OCI-LY3 (cell line): Measurements from ENCODE around the gene PPP1R12B.
"Not testable (repeated sequence)": the region's sequence is repeated elsewhere in the genome, so short reads cannot be mapped to it uniquely, and the experiment has no call there.

ENCODE experiments used
- H2AFZ ChIP-seq: fragments of 200-600, 300-600 bp; shearing (Covaris generic); 2 replicates; pipeline ENCODE4 v1.6.0; 2014; ENCODE audit warnings: antibody characterized with exemption, low read depth, low read length
- H3K27ac ChIP-seq: fragments of 200-600, 300-600 bp; sonication (generic); 2 replicates; pipeline ENCODE4 v1.5.1; 2014; ENCODE audit warnings: mild to moderate bottlenecking, low read length, moderate library complexity, mixed read lengths
- H3K27me3 ChIP-seq: fragments of 200-600, 300-600 bp; sonication (generic); 2 replicates; pipeline ENCODE4 v1.6.1; 2014; ENCODE audit warnings: low read depth, low read length, mixed read lengths
- H3K36me3 ChIP-seq: fragments of 200-600, 300-600 bp; sonication (generic); replicated peaks from 2 replicates; pipeline ENCODE3; 2014; ENCODE audit warnings: low read depth, low read length, mixed read lengths
- H3K4me1 ChIP-seq: fragments of 300-600, 200-600 bp; sonication (generic); 2 replicates; pipeline ENCODE4 v1.6.1; 2014; ENCODE audit warnings: low read length, mixed read lengths
- H3K4me2 ChIP-seq: fragments of 200-600, 300-600 bp; sonication (generic); 2 replicates; pipeline ENCODE4 v1.6.1; 2014; ENCODE audit warnings: low read length, mixed read lengths
- H3K4me3 ChIP-seq: fragments of 300-600, 200-600 bp; sonication (generic); 2 replicates; pipeline ENCODE4 v1.5.1; 2014; ENCODE audit warnings: antibody characterized with exemption, mild to moderate bottlenecking, low read length, moderate library complexity
- H3K79me2 ChIP-seq: fragments of 300-600, 200-600 bp; shearing (Covaris generic); 2 replicates; pipeline ENCODE4 v1.6.1; 2014; ENCODE audit warnings: mild to moderate bottlenecking, low read length, mixed read lengths
- H3K9ac ChIP-seq: fragments of 300-600, 200-600 bp; shearing (Covaris generic); 2 replicates; pipeline ENCODE4 v1.6.0; 2014; ENCODE audit warnings: mild to moderate bottlenecking, low read length, moderate library complexity
- H3K9me3 ChIP-seq: fragments of 200-600, 300-600 bp; shearing (Covaris generic); 2 replicates; pipeline ENCODE4 v1.6.1; 2014; ENCODE audit warnings: low read length, mixed read lengths; ENCODE audit not compliant: insufficient read depth
- H4K20me1 ChIP-seq: fragments of 200-600, 300-600 bp; sonication (generic); 2 replicates; pipeline ENCODE4 v1.6.1; 2016; ENCODE audit warnings: low read length, mixed read lengths; ENCODE audit not compliant: insufficient read depth
- EZH2phosphoT487 ChIP-seq: fragments of 200-600 bp; shearing (Covaris generic); IDR thresholded peaks from 2 replicates; pipeline ENCODE4 v1.6.1; 2018; ENCODE audit warnings: antibody characterized with exemption, mixed run types, low read depth
- TF ChIP-seq, protein P1 (sequence below): fragments of 200-600, 300-600 bp; sonication (generic); IDR thresholded peaks from 2 replicates; pipeline ENCODE4 v1.5.1; 2014; ENCODE audit warnings: antibody characterized with exemption, low read length, low read depth

The PPP1R12B gene

DNA sequence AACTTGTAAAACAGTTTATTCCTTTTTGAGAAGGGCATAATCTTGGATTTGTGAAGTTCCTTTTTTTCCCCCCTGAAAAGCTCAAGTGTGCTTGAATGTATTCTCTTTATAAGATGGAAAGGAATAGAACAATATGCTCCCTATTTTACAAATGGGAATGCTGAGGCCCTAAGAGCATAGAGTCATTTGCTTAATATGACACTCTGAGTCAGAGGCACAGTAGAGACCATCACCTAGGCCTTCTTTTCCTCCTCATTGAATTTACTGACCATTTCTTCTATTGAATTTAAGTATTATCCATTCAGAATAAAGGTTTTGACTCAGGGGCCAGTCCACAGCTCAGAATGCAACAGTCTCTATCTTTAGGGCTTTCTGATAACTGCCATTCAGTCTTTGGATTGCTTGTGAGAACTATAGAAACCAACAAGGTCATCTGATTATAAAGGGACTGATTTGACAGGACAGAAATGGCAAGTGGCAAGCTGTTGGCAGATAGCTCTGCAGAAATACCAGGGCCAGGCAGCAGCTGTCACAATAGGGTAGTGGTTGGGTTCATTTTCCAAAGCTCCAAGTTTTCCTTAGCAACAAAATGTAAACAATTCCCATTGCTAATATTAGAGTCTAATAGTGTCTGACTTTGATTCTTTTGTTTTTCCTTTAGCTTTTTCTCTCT lies 111.1 kb downstream of the PPP1R12B start:
- H3K4me3 ChIP-seq, H3K27me3 ChIP-seq, H3K79me2 ChIP-seq, H4K20me1 ChIP-seq, H3K9ac ChIP-seq, H3K9me3 ChIP-seq, H3K4me1 ChIP-seq, H2AFZ ChIP-seq, H3K36me3 ChIP-seq, H3K27ac ChIP-seq, H3K4me2 ChIP-seq: not testable (repeated sequence)

DNA sequence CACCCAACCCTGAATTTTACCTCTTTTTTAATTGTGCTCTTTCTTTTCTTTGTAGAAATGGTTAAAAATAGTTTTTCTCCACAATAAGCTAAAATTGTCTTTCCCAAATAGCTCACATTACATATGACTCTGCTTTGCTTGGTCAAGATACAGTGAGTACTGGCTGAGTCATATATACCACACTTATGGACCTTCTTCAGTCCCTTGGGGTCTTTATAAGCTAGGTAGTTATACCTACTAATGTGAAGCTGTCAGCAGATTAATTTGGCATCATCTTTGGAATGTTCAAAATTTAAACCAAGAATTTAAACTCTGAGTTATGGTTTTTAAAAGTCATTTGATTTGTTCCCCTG lies 111.6 kb downstream of the PPP1R12B start:
- not testable (repeated sequence) for H3K27me3 ChIP-seq, H3K36me3 ChIP-seq, H2AFZ ChIP-seq, H3K4me3 ChIP-seq, H4K20me1 ChIP-seq, H3K79me2 ChIP-seq, H3K4me1 ChIP-seq, H3K4me2 ChIP-seq, H3K27ac ChIP-seq, H3K9ac ChIP-seq, H3K9me3 ChIP-seq

DNA sequence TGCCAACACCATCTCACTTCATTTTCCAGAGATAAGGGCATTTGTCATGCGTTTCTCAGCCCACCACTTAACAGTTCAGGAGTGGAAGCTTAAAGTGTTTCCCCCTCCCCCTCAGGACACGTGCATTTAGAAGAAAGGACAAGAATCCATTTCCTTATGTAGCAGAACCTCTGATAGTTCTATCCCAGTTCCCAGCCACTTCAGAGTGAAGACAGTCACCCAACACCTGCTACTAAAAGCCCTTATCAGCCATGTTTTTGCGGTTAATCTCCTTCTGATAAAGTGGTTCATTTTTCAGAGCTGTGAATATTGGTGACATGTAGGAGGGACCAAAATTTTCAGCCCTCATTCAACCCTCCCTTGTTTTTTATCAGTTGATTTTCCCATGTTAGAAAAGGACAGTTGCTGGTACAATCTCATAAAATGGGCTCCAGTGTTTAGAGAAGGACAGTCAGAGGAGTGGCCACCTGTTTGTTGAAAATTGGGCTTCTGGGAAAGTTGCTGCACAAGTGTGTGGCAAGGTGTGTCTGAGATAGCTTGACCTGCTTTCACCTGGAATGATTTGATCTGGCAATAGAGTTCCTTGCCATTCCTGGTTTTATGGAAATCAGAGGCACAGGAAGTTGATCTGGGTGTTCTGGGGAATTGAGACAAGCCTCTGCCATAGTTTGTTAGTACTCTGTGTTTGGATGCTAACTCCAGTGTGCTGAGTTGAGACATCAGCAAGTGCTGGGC lies 114.0 kb downstream of the PPP1R12B start:
- Histone ChIP-seq H2AFZ (no peak overlapping the region), H3K9ac (no peak overlapping the region), H3K27me3 (no peaks in the 10 kb centered on the region; the same call in 1 of the 2 replicates), H3K4me3 (no peak overlapping the region), H3K9me3 (no peaks in the 10 kb centered on the region), H3K27ac (no peak overlapping the region), H4K20me1 (peaks cover 4% of the 10 kb centered on the region; the same call in 1 of the 2 replicates), H3K4me2 (no peak overlapping the region), H3K79me2 (no peaks in the 10 kb centered on the region), H3K4me1 (no peaks in the 10 kb centered on the region), H3K36me3 (no peaks in the 10 kb centered on the region)
- TF ChIP-seq EZH2phosphoT487, result no peak
- TF ChIP-seq, protein P1, sequence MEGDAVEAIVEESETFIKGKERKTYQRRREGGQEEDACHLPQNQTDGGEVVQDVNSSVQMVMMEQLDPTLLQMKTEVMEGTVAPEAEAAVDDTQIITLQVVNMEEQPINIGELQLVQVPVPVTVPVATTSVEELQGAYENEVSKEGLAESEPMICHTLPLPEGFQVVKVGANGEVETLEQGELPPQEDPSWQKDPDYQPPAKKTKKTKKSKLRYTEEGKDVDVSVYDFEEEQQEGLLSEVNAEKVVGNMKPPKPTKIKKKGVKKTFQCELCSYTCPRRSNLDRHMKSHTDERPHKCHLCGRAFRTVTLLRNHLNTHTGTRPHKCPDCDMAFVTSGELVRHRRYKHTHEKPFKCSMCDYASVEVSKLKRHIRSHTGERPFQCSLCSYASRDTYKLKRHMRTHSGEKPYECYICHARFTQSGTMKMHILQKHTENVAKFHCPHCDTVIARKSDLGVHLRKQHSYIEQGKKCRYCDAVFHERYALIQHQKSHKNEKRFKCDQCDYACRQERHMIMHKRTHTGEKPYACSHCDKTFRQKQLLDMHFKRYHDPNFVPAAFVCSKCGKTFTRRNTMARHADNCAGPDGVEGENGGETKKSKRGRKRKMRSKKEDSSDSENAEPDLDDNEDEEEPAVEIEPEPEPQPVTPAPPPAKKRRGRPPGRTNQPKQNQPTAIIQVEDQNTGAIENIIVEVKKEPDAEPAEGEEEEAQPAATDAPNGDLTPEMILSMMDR, result no peak

DNA sequence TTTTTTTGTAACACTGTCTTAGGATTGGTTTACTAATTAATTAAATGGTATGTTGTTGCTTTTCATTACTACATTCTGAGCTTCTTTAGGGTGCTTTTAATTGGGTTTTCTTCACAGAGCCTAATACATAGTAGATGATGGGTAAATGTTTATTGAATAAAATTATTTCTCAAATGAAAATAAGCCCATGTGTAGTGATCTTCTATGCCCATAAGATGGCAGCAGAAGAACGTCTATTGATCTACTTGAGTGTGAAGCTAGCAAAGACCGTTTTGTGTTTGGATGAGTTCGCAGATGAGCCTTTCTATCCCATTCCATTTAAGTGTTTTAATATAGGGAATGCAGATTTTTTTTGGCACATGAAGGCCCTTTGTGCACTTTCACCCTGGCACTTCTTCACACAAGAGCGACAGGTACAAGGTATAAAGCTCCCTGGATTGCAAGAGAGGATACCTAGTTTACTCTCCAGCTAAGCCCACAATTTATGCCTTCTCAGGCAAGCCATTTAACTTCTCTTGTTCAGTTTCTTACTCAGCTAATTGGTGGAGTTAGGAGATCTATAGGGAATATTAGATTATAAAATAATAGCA lies 115.7 kb downstream of the PPP1R12B start:
- H3K36me3 ChIP-seq, result not testable (repeated sequence)

DNA sequence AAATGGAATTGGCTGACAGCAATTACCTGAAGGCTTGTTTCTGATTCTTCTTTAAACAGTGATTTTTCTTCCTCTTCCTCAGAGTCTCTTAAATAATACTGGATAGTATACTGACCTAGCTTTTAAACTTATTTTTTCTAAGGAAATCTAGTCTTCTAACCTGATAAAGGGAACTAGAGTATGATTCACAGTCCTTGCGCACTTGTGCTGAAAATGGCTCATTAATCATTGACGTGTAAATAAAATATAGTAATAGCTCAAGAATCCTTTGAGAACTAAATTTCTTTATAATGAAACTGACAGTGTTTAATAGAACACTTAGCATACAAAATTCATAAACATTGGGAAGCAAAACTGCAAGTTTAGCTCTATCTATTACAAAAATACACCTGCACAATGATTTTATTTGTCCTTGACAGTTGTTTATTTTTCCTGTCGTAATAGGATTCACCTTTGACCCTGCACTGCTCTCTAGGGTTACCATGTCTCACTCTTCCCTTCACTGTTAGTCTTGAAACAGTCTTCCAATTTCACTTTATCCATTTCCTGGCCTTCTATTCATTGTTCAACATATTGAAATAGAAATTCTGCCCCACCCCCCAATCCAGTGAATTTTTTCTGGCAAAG lies 117.3 kb downstream of the PPP1R12B start:
- not testable (repeated sequence) for H4K20me1 ChIP-seq, H2AFZ ChIP-seq, H3K79me2 ChIP-seq, H3K9ac ChIP-seq, H3K4me1 ChIP-seq, H3K9me3 ChIP-seq, H3K27me3 ChIP-seq, H3K27ac ChIP-seq, H3K4me2 ChIP-seq, H3K4me3 ChIP-seq, H3K36me3 ChIP-seq

More for the DNA sequence above, 115.7 kb downstream of the PPP1R12B start:
- not testable (repeated sequence) for H3K4me2 ChIP-seq, H3K79me2 ChIP-seq, H3K4me1 ChIP-seq, H3K4me3 ChIP-seq, H3K27me3 ChIP-seq, H3K9me3 ChIP-seq, H3K27ac ChIP-seq, H3K9ac ChIP-seq, H4K20me1 ChIP-seq, H2AFZ ChIP-seq
- TF ChIP-seq, protein P1, result peak; percentile 62

DNA sequence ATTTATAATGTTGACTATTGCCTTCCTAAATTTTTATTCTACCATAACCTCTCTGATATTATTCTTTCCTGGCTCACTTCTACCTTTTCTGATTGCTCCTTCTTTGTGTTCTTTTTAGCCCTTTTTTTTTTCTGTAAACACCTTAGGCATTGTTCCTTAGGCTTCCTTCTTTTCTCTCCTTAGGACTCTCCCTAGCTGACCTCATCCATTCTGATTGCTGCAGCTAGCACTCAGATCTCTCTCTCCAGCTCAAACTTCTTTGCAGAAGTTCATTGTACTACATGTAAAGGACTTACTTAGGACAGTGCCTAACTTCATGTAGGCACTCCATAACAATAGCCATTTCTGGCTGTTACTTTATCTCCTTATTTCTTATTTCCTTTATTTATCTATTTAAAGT lies 117.8 kb downstream of the PPP1R12B start:
- H3K4me2 ChIP-seq, H3K9ac ChIP-seq, H3K9me3 ChIP-seq, H3K36me3 ChIP-seq, H3K4me3 ChIP-seq, H3K79me2 ChIP-seq, H3K4me1 ChIP-seq, H3K27ac ChIP-seq, H4K20me1 ChIP-seq, H2AFZ ChIP-seq, H3K27me3 ChIP-seq: not testable (repeated sequence)

DNA sequence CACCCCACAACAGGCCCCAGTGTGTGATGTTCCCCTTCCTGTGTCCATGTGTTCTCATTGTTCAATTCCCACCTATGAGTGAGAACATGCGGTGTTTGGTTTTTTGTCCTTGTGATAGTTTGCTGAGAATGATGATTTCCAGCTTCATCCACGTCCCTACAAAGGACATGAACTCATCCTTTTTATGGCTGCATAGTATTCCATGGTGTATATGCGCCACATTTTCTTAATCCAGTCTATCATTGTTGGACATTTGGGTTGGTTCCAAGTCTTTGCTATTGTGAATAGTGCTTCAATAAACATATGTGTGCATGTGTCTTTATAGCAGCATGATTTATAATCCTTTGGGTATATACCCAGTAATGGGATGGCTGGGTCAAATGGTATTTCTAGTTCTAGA lies 118.9 kb downstream of the PPP1R12B start:
- H4K20me1 ChIP-seq, H2AFZ ChIP-seq, H3K4me2 ChIP-seq, H3K4me3 ChIP-seq, H3K9me3 ChIP-seq, H3K4me1 ChIP-seq, H3K36me3 ChIP-seq, H3K27ac ChIP-seq, H3K9ac ChIP-seq, H3K79me2 ChIP-seq, H3K27me3 ChIP-seq: not testable (repeated sequence)
